ENCODE data around the gene PPIP5K2. TPM values are rescaled to one million over a fixed set of nuclear protein-coding genes. Genes with fewer than 3 reads are reported as not detected.
"Not testable (repeated sequence)": the region's sequence is repeated elsewhere in the genome, so short reads cannot be mapped to it uniquely, and the experiment has no call there.

Gene PPIP5K2
- polyA plus RNA-seq (ENCODE audit: low read depth in 6 of 6), result 10 to 100 TPM; 37.4 to 44.3 (median 39.9) TPM

- ATAC-seq (ENCODE audit: low read depth in 2 of 2) (peak; percentile 87), DNase-seq (peak; percentile 99)
- Mint-ChIP-seq H3K4me1 (peaks cover 32 to 53% (median 52%) of the 10 kb centered on the region in 3 donors), H3K27ac (peak within 1 kb of the TSS; percentile 98 to 99 (median 98)), H3K9me3 (no peaks in the 10 kb centered on the region), H3K36me3 (no peaks in the 10 kb centered on the region), H3K4me3 (peak within 1 kb of the TSS; percentile 89 to 99 (median 98)), H3K27me3 (no peaks in the 10 kb centered on the region)
Observed at GRCh38 chr5:103119765-103120606, at the start of gene PPIP5K2, which contains the start of gene GIN1. TSS of gene PPIP5K2 (plus strand) at chr5:103120301. CDS start at chr5:103129590, 9,289 bp downstream. TSS of gene GIN1 (minus strand) at chr5:103120138. CDS start at chr5:103108707, 11,431 bp downstream.

DNA sequence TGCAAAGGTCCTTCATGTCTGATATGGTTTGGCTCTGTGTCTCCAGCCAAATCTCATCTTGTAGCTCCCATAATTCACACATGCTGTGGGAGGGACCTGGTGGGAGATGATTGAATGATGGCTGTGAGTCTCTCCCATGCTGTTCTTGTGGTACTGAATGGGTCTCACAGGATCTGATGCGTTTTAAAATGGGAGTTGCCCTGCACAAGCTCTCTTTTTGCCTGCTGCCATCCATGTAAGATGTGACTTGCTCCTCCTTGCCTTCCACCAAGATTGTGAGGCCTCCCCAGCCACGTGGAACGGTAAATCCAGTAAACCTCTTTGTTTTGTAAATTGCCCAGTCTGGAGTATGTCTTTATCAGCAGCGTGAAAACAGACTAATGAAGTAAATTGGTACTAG is 46.6 kb upstream of the PPIP5K2 start:
- H3K27ac Mint-ChIP-seq; H3K4me3 Mint-ChIP-seq; ATAC-seq (ENCODE audit: low read depth in 2 of 2); H3K4me1 Mint-ChIP-seq; DNase-seq; H3K27me3 Mint-ChIP-seq: not testable (repeated sequence)
- H3K36me3 Mint-ChIP-seq, result peaks cover 19 to 45% of the 10 kb centered on the region in 2 donors
- peaks cover 34 to 60% (median 49%) of the 10 kb centered on the region in 7 donors for H3K9me3 Mint-ChIP-seq

DNA sequence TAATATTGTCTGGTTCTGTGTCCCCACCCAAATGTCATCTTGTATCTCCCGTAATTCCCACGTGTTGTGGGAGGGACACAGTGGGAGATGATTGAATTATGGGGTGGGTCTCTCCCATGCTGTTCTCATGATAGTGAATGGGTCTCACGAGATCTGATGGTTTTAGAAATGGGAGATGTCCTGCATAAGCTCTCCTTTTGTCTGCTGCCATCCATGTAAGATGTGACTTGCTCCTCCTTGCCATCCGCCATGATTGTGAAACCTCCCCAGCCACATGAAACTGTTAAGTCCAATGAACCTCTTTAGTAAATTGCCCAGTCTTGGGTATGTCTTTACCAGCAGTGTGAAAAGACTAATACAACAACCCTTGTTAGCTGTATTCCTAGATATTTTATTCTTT is 44.7 kb upstream of the PPIP5K2 start:
- H3K36me3 Mint-ChIP-seq, result peaks cover 19 to 52% of the 10 kb centered on the region in 2 donors
- ATAC-seq (ENCODE audit: low read depth in 2 of 2) (no peak), DNase-seq (no peak)
- peaks cover 0 to 5% (median 0%) of the 10 kb centered on the region in 3 donors for H3K27me3 Mint-ChIP-seq
- H3K9me3 Mint-ChIP-seq, result peaks cover 39 to 79% (median 61%) of the 10 kb centered on the region in 7 donors
- H3K27ac Mint-ChIP-seq, result no peak overlapping the region
- no peaks in the 10 kb centered on the region for H3K4me1 Mint-ChIP-seq
- H3K4me3 Mint-ChIP-seq, result no peak overlapping the region

- Mint-ChIP-seq H3K27ac (no peak overlapping the region), H3K4me1 (no peaks in the 10 kb centered on the region), H3K9me3 (peaks cover 43 to 99% (median 81%) of the 10 kb centered on the region in 7 donors), H3K36me3 (peaks cover 30 to 60% of the 10 kb centered on the region in 2 donors), H3K4me3 (no peak overlapping the region), H3K27me3 (no peaks in the 10 kb centered on the region)
- ATAC-seq (ENCODE audit: low read depth in 2 of 2) (no peak), DNase-seq (no peak)
Observed at GRCh38 chr5:103079796-103080195, 40.3 kb upstream of the PPIP5K2 start.

DNA sequence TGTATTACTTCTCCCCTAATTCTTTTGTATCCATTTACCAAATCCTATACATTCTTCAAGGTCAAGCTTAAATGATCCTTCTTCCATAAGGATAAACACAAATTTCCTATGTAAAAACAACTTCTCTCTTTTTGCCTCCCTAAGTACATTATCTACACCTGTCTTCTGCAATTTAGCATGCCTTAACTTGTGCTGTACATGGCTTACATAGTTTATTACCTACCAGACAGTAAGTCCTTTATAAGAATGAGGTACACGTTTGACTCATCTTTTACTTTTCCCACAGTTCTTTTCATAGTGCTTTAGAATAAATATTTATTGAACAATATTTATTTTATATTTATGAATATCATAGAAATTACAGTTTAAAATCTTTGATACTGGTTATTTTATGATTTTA is 33.6 kb upstream of the PPIP5K2 start:
- peaks cover 44 to 54% of the 10 kb centered on the region in 2 donors for H3K36me3 Mint-ChIP-seq
- DNase-seq (no peak), ATAC-seq (ENCODE audit: low read depth in 2 of 2) (no peak)
- peaks cover 23 to 51% (median 43%) of the 10 kb centered on the region in 7 donors for H3K9me3 Mint-ChIP-seq
- H3K4me1 Mint-ChIP-seq, result no peaks in the 10 kb centered on the region
- H3K27me3 Mint-ChIP-seq, result no peaks in the 10 kb centered on the region
- no peak overlapping the region for H3K4me3 Mint-ChIP-seq
- no peak overlapping the region for H3K27ac Mint-ChIP-seq

DNA sequence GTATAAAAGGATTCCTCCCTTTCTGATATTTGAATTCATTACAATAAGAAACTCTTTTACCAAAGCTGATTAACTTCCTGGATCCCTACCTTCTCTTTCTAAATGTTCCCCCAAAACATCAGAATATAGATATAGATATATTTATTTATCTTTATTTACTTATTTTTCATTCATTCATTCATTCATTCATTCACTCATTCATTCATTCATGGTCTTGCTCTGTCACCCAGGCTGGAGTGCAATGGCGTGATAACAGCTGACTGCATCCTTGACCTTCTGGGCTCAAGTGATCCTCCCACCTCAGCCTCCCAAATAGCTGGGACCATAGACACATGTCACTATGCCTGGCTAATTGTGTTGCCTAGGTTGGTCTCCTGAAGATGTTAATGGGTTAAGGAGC is 30.8 kb upstream of the PPIP5K2 start:
- Mint-ChIP-seq H3K9me3 (peaks cover 8 to 24% (median 19%) of the 10 kb centered on the region in 7 donors), H3K4me3 (no peak overlapping the region), H3K4me1 (no peaks in the 10 kb centered on the region), H3K36me3 (peaks cover 40 to 51% of the 10 kb centered on the region in 2 donors), H3K27me3 (no peaks in the 10 kb centered on the region), H3K27ac (no peak overlapping the region)
- DNase-seq (no peak), ATAC-seq (ENCODE audit: low read depth in 2 of 2) (no peak)

GRCh38 chr5:103090791-103091190 is 29.3 kb upstream of the PPIP5K2 start:
- H3K4me3 Mint-ChIP-seq, result no peak overlapping the region
- ATAC-seq (ENCODE audit: low read depth in 2 of 2), result no peak
- H3K9me3 Mint-ChIP-seq, result peaks cover 2 to 9% (median 7%) of the 10 kb centered on the region in 7 donors
- H3K4me1 Mint-ChIP-seq, result no peaks in the 10 kb centered on the region
- DNase-seq, result no peak
- H3K27me3 Mint-ChIP-seq, result no peaks in the 10 kb centered on the region
- H3K36me3 Mint-ChIP-seq, result peaks cover 30 to 38% of the 10 kb centered on the region in 2 donors
- no peak overlapping the region for H3K27ac Mint-ChIP-seq

GRCh38 chr5:103092676-103093075 is 27.4 kb upstream of the PPIP5K2 start:
- Mint-ChIP-seq H3K4me1 (no peaks in the 10 kb centered on the region), H3K9me3 (peaks cover 0 to 3% (median 0%) of the 10 kb centered on the region in 7 donors), H3K36me3 (peaks cover 19 to 35% of the 10 kb centered on the region in 2 donors), H3K27me3 (no peaks in the 10 kb centered on the region), H3K4me3 (no peak overlapping the region), H3K27ac (no peak overlapping the region)
- ATAC-seq (ENCODE audit: low read depth in 2 of 2) (no peak), DNase-seq (no peak)

DNA sequence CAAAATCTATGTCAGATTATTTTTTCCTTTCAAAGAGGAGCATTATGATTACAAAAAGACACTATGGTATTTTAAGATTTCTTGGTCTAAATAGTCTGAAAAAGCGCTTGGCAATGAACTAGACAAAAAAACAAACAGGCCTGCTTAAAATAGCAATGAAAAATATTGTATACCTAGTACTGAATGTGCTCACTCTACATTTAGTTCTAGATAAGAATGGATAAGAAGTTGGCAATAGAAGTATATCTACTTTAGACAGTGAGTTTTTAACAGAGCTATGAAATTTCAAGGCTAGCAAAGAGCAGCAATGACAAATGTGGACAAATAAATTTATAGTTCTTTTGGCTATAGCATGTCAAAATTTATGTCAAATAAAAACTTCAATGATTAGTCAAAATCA is 26.4 kb upstream of the PPIP5K2 start:
- no peaks in the 10 kb centered on the region for H3K27me3 Mint-ChIP-seq
- peaks cover 0 to 3% (median 0%) of the 10 kb centered on the region in 7 donors for H3K9me3 Mint-ChIP-seq
- DNase-seq (no peak), ATAC-seq (ENCODE audit: low read depth in 2 of 2) (no peak)
- no peak overlapping the region for H3K27ac Mint-ChIP-seq
- no peaks in the 10 kb centered on the region for H3K4me1 Mint-ChIP-seq
- peaks cover 19 to 27% of the 10 kb centered on the region in 2 donors for H3K36me3 Mint-ChIP-seq
- H3K4me3 Mint-ChIP-seq, result no peak overlapping the region

- no peak overlapping the region for H3K4me3 Mint-ChIP-seq
- no peaks in the 10 kb centered on the region for H3K4me1 Mint-ChIP-seq
- ATAC-seq (ENCODE audit: low read depth in 2 of 2) (no peak), DNase-seq (no peak)
- H3K36me3 Mint-ChIP-seq, result peaks cover 19 to 27% of the 10 kb centered on the region in 2 donors
- peaks cover 0 to 3% (median 0%) of the 10 kb centered on the region in 7 donors for H3K9me3 Mint-ChIP-seq
- peak overlapping the region in 1 of 6 donors; percentile 2 for H3K27ac Mint-ChIP-seq
- H3K27me3 Mint-ChIP-seq, result no peaks in the 10 kb centered on the region
Observed at GRCh38 chr5:103094737-103095136, 25.4 kb upstream of the PPIP5K2 start.

- Mint-ChIP-seq H3K27me3 (no peaks in the 10 kb centered on the region), H3K27ac (no peak overlapping the region), H3K4me1 (no peaks in the 10 kb centered on the region), H3K36me3 (peaks cover 8 to 15% of the 10 kb centered on the region in 2 donors), H3K4me3 (no peak overlapping the region), H3K9me3 (no peaks in the 10 kb centered on the region)
- DNase-seq, result no peak
- no peak for ATAC-seq (ENCODE audit: low read depth in 2 of 2)
Observed at GRCh38 chr5:103098993-103099392, 21.1 kb upstream of the PPIP5K2 start.

- H3K36me3 Mint-ChIP-seq, result peaks cover 8 to 20% of the 10 kb centered on the region in 2 donors
- H3K27me3 Mint-ChIP-seq, result no peaks in the 10 kb centered on the region
- H3K27ac Mint-ChIP-seq, result no peak overlapping the region
- no peak overlapping the region for H3K4me3 Mint-ChIP-seq
- H3K9me3 Mint-ChIP-seq, result no peaks in the 10 kb centered on the region
- ATAC-seq (ENCODE audit: low read depth in 2 of 2), result no peak
- no peaks in the 10 kb centered on the region for H3K4me1 Mint-ChIP-seq
- DNase-seq, result no peak
Observed at GRCh38 chr5:103101079-103101750, 18.9 kb upstream of the PPIP5K2 start.

DNA sequence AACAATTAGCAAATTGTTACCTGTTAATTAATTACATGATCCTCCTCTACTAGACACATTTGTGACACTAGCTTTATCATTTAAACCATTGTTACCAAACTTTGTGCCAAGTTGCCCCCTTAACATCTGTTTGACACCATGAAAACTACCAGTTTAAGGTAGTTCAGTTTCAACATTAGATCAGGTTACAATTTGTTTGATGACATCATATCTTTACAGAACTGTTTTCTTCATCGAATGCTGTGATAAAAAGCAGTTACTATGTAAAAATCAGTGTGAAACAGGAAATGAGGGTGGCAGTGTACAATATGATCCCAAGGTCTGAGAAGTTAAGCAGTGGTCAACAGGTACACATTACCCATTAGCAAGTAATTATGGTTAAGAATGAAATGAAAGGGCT is 17.9 kb upstream of the PPIP5K2 start:
- Mint-ChIP-seq H3K9me3 (no peaks in the 10 kb centered on the region), H3K27ac (no peak overlapping the region), H3K27me3 (no peaks in the 10 kb centered on the region), H3K36me3 (peaks cover 8 to 17% of the 10 kb centered on the region in 2 donors), H3K4me1 (no peaks in the 10 kb centered on the region), H3K4me3 (no peak overlapping the region)
- no peak for DNase-seq
- no peak for ATAC-seq (ENCODE audit: low read depth in 2 of 2)

All from naive B cell (primary cell).